NCI-H526 treated with DMSO at 0.1 percent for 48 hours (cell line): ENCODE results near the gene C1QTNF1.

Source experiments
- DNase-seq: peaks from one replicate; lab custom pipeline; 2025; lab: John Stamatoyannopoulos, UW

The C1QTNF1 gene

GRCh38 chr17:79080349-79080748 lies 56.4 kb downstream of the C1QTNF1 start:
- DNase-seq = no peak

- DNase-seq = no peak
Measured at GRCh38 chr17:79080761-79081290, 56.9 kb downstream of the C1QTNF1 start.

DNA sequence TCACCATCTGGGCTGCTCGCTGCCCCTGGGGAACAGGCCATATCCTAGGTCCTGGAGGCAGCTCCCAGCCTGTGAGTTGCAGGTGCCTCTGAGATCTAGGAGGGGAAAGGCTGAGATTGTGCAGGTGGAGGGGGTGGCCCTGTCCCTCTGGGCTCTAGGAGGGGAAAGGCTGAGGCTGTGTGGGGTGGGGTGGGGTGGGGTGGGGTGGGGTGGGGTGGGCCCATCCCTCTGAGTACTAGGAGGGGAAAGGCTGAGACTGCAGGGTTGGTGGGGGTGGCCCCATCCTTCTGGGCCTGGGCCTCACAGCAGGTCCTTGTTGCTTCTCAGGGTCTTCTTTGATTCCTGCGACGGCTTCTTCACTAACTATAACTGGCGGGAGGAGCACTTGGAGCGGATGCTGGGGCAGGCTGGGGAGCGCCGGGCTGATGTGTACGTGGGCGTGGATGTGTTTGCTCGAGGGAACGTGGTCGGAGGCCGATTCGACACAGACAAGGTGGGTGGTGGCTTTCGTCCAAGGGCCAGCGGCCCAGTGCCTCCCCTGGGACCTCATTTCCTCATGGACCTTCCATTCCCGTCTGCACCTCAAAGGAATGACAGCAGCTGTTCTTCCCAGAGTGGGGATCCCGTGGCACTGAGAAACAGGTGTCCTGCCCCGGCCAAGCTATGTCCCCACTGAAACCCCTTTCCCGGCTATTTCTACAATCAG lies 57.8 kb downstream of the C1QTNF1 start:
- DNase-seq = no peak

GRCh38 chr17:79082311-79083190 lies 58.6 kb downstream of the C1QTNF1 start:
- no peak for DNase-seq

GRCh38 chr17:79083191-79083971 lies 59.4 kb downstream of the C1QTNF1 start:
- no peak for DNase-seq

DNA sequence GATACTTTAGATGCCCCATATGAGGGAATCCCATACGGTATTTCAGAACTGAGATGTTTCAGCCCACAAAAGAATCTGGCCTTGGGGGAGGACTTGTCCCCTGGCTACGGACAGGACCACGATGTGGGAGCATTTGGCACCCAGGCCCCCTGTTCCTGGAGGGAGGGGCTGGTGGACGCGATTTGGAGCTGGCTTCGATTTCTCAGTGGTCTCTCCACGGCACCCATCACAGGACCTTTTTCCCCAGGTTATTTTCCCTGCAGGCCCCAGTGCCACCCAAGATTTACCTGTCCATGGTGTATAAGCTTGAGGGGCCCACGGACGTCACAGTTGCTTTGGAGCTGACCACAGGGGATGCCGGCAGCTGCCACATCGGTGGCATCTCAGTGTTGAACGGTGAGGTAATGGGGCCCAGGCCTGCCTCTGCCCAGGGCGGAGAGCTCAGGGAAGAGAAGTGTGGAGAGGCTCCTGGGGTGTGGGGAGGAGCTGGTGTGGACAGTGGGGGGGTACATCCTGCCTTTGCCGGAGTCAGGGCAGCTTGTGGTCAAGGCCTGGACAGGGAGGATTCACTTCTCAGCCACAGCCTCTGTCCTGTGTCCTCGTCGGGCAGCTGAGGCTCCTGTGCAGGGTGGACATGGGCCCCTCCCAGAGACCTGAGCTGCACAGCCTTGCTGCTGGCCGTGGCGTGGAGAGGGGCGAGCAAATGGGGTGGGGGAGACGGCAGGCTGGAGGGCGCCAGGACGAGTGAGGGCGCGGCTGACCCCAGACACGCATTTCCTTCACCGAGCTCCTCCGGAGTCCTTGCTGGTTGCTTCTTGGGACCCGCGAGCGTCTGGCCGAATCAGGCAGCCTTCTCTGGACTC lies 60.6 kb downstream of the C1QTNF1 start:
- no peak for DNase-seq

DNA sequence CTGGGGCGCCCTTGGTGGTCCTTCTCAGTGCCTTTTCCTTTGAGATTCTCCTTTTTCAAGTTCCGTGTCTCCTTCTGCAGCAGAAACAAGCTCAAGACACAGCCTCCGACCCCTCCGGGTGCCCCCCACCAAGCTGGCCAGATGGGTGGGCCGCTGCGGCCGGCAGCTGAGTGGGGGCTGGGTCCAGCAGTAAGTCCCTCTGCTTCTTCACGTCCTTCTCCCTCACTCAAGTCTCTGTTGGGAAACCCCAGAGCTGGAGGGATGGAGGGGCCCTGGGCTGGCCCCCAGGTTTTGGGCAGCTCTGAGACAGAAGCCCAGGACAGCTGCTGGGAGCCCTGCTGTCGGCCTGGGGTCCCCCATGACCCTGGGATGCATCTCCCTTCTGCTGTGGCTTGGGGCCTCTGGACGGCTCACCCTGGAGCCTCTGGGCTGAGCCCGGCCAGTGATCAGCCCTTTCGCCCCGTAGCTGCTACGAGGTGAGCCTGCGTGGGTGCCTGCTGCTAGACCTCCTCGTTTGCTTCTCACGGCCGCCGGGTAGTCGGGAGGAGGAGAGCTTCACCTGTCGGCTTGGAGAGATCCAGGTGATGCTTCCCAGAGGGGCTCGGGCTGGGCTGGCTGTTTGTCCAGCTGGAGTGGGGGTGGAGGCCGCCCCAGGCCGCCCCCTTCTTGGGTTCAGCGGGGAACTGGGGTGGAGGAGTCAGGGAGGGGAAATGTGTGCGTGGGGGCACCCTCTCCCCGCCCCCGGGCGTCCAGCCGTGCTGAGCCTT lies 61.4 kb downstream of the C1QTNF1 start:
- DNase-seq = no peak

DNA sequence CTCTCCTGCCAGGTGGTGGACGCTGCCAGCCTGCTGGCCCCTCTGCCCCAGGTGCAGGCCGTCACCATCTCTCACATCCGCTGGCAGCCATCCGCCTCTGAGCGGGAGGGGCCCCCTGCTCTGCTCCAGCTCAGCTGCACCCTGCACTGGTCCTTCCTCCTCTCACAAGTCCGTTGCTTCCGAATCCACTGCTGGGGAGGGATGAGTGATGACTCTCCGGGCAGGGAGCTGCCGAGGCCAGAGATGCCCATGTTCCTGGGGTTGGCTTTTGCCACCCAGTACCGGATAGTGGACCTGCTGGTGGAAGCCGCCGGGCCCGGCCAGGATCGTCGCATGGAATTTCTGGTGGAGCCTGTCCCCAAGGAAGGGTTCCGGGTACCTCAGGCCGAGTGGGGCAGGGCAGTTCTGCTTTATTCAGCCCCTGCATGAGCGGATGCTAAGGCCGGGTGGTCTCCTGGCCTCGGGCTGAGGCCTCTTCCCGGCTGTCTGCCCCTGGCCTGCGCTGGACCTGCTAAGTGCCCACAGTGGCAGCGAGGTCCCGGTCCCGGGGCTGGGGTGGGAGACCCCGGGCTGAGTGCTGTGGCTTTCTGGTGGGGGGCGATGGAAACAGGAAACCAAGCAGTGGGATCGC lies 62.1 kb downstream of the C1QTNF1 start:
- no peak for DNase-seq

- DNase-seq = no peak
Measured at GRCh38 chr17:79086609-79087427, 62.8 kb downstream of the C1QTNF1 start.

DNA sequence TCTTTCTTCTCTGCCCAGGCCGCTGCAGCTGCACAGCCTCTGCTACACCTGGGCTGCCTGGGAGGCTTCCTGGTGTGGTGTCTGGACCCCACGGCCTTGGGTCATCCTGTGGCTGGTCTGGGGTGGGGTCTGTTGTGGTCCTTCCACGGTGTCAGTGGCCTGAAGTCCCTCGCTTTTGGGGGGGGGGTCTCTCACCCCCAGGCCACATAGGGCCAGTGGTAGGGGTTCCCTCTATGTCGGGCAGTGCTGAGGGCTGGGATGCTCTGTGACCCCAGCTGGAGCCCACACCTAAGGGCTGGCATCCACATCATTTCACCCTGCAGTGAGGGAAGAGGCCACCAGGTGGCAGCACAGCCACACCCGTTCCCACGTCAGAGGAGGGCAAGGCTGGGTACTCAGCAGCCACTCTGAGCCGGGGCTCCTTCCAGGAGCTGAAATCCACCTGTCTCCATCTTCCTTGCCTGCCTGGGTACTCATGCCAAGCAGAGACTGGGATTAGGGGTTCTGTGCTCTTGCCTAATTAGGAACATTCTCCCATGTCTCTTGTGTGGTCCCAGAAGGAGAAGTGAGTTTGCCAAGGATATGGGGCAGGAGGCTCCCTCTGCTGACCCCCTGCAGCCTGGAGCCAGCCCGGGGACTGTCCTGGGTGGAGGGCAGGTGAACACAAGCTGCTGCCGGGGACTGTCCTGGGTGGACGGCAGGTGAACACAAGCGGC lies 63.6 kb downstream of the C1QTNF1 start:
- DNase-seq = peak; percentile 13

DNA sequence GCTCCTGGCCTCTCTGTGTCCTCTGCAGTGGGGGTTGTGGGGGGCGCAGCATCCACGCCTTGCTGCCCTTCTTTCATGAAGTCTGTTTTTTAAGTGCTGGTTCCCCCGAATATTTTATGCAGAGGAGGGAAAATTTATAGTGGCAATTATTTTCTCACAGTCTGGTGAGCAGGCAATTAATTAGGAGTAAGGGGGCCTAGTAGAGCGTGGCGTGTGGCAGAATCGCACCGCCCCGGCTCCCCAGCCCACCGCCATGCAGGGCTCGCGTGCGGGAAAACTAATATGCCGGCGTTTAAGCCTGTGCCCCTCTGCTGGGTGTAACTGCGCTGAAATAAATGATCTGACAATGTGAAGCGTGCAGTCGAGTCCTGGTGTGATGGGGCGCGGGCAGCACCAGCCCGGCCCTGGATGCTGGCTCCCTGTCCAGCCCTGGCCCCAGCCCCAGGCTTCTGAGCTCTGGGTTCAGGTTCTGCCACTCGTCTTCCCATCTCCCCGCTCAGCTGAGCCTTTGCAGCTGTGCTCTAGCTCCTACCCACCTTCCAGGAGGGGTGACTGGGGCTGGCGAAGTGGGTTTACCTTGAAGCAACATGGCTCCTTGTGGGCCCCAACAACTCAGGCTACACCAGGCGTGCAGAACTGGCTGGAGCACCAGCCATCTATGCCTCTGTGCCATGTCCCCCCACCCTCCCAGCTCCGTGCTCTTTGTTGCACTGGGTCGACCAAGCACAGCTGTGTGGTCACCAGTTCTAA lies 64.5 kb downstream of the C1QTNF1 start:
- no peak for DNase-seq

DNA sequence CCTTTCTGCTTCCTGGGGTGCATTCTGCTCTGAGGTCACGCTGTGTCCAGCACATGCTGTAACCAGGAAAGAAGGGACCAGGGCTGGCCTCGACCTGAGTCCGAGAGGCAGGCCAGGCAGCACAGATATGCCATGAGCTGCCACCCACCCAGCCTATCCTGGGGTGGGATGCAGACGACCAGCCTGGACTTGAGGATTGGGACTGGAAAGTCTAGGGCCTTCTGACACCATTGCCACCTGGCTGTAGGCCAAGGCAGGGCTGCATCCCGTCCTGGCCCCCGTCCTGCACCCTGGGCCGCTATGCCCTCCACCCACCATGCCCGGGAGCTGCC lies 65.0 kb downstream of the C1QTNF1 start:
- DNase-seq = no peak

DNA sequence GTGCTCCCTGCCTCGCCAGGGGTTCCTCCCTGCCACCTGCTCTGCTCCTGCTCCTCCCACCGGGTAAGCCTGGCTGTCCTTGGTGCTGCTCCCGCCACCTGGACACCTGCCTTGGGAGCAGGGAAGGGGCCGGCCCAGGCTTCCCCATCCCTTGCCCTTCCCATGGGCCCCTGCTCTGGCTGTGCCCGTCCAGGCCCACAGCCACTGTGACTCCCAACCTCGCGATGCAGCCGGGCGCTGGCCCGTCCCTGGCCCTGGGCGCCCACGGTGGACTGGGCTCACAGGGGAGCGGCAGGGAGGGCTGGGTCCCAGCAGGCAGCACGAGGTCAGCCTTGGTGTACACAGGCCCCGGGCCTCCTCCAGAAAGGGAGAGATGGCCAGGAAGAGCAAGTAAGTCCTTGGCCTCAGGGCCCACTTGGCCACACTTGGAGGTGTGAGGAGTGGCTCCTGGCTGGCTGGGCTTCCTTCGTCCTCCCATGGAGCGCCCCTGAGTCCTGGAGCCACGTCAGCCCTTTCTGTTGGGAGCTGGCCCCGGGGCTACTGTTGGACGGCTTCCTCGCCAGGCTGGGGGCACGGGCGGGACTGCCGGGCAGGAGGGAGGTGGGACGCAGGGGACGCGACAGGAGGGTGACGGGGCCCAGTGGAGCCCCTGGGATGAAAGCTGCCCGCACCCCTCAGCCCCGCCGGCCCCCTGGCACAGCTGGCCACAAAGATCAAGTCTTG lies 65.9 kb downstream of the C1QTNF1 start:
- no peak for DNase-seq

DNA sequence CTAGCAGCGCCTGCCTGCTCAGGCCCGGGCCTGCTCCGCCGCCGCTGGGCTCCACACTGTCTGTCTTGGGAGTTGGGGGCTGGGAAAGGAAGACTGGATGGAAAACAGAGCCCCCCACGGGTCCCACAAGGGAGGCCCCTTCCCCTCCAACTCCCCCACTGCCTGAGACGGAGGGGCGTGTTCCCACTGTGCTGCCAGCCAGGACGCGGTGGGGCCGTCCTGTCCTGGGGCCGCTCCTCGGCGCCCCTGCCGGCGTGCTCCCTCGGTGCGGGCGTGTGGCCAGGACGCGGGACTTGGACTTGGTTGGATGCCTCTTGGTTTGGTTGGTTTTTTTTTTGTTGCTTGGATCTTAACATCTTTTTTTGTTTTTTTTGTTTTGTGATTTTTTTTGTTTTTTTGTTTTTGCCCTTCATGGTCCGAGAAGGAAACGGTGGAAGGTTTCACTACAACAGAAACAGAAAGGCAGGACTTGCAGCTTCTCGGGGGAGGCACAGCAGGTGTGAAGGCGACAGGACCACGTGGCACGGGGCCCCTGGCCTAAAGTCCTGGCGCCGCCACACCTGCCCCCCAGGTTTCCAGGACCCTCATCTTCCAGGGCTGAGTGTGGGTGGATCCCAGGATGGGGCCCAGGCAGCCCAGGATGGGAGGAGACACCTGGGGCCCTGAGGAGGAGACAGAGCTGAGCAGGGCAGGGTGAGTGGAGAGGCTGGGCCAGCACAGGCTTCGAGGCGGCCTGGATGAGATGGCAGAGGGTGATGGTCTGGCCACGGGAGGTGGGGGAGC lies 66.7 kb downstream of the C1QTNF1 start:
- no peak for DNase-seq

- no peak for DNase-seq
Measured at GRCh38 chr17:79091226-79091670, 67.3 kb downstream of the C1QTNF1 start.

DNA sequence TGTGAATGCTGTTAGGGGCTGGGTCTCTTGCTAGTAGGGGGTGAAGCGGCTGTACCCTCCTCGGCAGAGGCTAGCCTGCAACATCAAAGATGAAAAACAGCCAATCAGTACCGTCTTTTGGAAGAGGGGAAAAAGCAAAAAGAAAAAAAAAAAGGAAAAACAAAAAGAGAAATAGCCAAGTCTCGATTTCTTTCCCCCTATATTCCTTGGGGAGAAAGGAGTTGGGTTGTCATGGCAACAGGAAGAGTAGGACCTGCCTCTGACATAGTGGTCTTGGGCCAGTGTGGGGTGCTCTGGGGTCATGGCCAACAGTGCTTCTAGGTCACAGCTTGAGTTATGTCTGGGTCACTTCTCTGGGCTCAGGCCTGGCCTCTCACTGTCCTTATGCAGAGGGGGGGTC lies 68.6 kb downstream of the C1QTNF1 start:
- no peak for DNase-seq
